OCI-LY3 (cell line): Measurements from ENCODE around the gene TOGARAM1.

Source experiments
- H2AFZ ChIP-seq: fragments of 200-600, 300-600 bp; shearing (Covaris generic); 2 replicates; pipeline ENCODE4 v1.6.0; 2014; ENCODE audit warnings: antibody characterized with exemption, low read depth, low read length
- H3K27ac ChIP-seq: fragments of 200-600, 300-600 bp; sonication (generic); 2 replicates; pipeline ENCODE4 v1.5.1; 2014; ENCODE audit warnings: mild to moderate bottlenecking, low read length, moderate library complexity, mixed read lengths
- H3K27me3 ChIP-seq: fragments of 200-600, 300-600 bp; sonication (generic); 2 replicates; pipeline ENCODE4 v1.6.1; 2014; ENCODE audit warnings: low read depth, low read length, mixed read lengths
- H3K36me3 ChIP-seq: fragments of 200-600, 300-600 bp; sonication (generic); replicated peaks from 2 replicates; pipeline ENCODE3; 2014; ENCODE audit warnings: low read depth, low read length, mixed read lengths
- H3K4me1 ChIP-seq: fragments of 300-600, 200-600 bp; sonication (generic); 2 replicates; pipeline ENCODE4 v1.6.1; 2014; ENCODE audit warnings: low read length, mixed read lengths
- H3K4me2 ChIP-seq: fragments of 200-600, 300-600 bp; sonication (generic); 2 replicates; pipeline ENCODE4 v1.6.1; 2014; ENCODE audit warnings: low read length, mixed read lengths
- H3K4me3 ChIP-seq: fragments of 300-600, 200-600 bp; sonication (generic); 2 replicates; pipeline ENCODE4 v1.5.1; 2014; ENCODE audit warnings: antibody characterized with exemption, mild to moderate bottlenecking, low read length, moderate library complexity
- H3K79me2 ChIP-seq: fragments of 300-600, 200-600 bp; shearing (Covaris generic); 2 replicates; pipeline ENCODE4 v1.6.1; 2014; ENCODE audit warnings: mild to moderate bottlenecking, low read length, mixed read lengths
- H3K9ac ChIP-seq: fragments of 300-600, 200-600 bp; shearing (Covaris generic); 2 replicates; pipeline ENCODE4 v1.6.0; 2014; ENCODE audit warnings: mild to moderate bottlenecking, low read length, moderate library complexity
- H3K9me3 ChIP-seq: fragments of 200-600, 300-600 bp; shearing (Covaris generic); 2 replicates; pipeline ENCODE4 v1.6.1; 2014; ENCODE audit warnings: low read length, mixed read lengths; ENCODE audit not compliant: insufficient read depth
- H4K20me1 ChIP-seq: fragments of 200-600, 300-600 bp; sonication (generic); 2 replicates; pipeline ENCODE4 v1.6.1; 2016; ENCODE audit warnings: low read length, mixed read lengths; ENCODE audit not compliant: insufficient read depth
- EZH2phosphoT487 ChIP-seq: fragments of 200-600 bp; shearing (Covaris generic); IDR thresholded peaks from 2 replicates; pipeline ENCODE4 v1.6.1; 2018; ENCODE audit warnings: antibody characterized with exemption, mixed run types, low read depth
- TF ChIP-seq, protein P1 (sequence below): fragments of 200-600, 300-600 bp; sonication (generic); IDR thresholded peaks from 2 replicates; pipeline ENCODE4 v1.5.1; 2014; ENCODE audit warnings: antibody characterized with exemption, low read length, low read depth

TOGARAM1 gene

DNA sequence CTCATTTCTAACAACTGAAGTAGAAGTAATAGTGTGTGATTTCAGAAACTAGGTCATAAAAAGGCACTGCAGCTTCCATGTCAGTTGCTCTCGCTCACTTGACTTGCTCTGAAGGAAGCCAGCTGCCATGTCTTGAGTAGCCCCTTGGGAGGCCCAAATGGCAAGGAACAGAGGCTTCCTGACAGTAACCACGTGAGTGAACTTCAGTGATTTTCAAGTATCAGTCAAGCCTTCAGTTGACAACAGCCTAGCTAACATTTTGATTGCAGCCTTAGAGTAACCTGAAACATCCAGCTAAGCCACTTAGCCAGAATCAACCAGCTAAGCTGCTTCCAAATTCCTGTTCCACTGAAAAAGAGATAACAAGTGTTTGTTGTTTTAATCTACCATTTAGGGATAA is 26.7 kb downstream of the TOGARAM1 start:
- no peak overlapping the region for H3K4me3 ChIP-seq
- H2AFZ ChIP-seq = no peak overlapping the region
- H3K9me3 ChIP-seq = peaks cover 12% of the 10 kb centered on the region; the same call in 1 of the 2 replicates
- H3K9ac ChIP-seq = no peak overlapping the region
- no peaks in the 10 kb centered on the region for H3K27me3 ChIP-seq
- no peak overlapping the region for H3K27ac ChIP-seq
- H3K79me2 ChIP-seq = peaks cover 37% of the 10 kb centered on the region
- H3K4me2 ChIP-seq = no peak overlapping the region
- H3K36me3 ChIP-seq = peaks cover 22% of the 10 kb centered on the region
- TF ChIP-seq EZH2phosphoT487 = no peak
- TF ChIP-seq, protein P1, sequence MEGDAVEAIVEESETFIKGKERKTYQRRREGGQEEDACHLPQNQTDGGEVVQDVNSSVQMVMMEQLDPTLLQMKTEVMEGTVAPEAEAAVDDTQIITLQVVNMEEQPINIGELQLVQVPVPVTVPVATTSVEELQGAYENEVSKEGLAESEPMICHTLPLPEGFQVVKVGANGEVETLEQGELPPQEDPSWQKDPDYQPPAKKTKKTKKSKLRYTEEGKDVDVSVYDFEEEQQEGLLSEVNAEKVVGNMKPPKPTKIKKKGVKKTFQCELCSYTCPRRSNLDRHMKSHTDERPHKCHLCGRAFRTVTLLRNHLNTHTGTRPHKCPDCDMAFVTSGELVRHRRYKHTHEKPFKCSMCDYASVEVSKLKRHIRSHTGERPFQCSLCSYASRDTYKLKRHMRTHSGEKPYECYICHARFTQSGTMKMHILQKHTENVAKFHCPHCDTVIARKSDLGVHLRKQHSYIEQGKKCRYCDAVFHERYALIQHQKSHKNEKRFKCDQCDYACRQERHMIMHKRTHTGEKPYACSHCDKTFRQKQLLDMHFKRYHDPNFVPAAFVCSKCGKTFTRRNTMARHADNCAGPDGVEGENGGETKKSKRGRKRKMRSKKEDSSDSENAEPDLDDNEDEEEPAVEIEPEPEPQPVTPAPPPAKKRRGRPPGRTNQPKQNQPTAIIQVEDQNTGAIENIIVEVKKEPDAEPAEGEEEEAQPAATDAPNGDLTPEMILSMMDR = no peak
- H4K20me1 ChIP-seq = no peaks in the 10 kb centered on the region
- H3K4me1 ChIP-seq = peaks cover 16% of the 10 kb centered on the region

DNA sequence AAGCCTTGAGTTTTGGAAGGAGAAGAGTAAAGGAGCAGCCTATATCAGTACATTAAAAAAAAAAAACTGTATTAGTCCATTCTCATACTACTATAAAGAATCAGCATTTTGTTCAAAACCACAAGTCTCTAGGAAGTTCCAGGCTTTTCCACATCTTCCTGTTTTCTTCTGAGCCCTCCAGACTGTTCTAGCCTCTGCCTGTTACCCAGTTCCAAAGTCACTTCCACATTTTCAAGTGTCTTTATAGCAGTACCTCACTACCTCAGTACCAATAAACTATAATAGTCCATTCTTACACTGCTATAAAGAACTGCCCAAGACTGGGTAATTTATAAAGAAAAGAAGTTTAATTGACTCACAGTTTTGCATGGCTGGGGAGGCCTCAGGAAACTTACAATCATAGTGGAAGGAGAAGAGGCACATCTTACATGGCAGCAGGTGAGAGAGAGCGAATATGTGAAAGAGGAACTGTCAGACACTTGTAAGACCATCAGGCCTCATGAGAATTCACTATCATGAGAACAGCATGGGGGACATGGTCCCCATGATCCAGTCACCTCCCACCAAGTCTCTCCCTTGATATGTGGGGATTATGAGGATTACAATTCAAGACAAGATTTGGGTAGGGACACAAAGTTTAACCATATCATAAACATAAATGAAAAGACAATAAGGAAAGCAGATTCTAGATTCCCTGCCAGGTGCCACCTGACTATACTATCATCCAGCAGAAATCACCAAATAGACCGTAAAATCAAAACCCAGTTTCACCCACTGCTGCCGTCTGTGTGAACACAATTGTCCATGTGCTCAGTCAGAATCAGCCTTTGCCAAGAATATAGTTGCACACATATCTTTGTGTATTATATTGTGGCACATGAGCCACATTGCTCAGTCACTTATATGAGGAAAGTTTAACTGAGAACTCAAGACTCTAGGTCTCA is 27.8 kb downstream of the TOGARAM1 start:
- H3K4me2 ChIP-seq = peak overlapping the region; percentile 21; the same call in 1 of the 2 replicates
- TF ChIP-seq EZH2phosphoT487 = no peak
- TF ChIP-seq, protein P1 = no peak
- peaks cover 35% of the 10 kb centered on the region for H3K79me2 ChIP-seq

DNA sequence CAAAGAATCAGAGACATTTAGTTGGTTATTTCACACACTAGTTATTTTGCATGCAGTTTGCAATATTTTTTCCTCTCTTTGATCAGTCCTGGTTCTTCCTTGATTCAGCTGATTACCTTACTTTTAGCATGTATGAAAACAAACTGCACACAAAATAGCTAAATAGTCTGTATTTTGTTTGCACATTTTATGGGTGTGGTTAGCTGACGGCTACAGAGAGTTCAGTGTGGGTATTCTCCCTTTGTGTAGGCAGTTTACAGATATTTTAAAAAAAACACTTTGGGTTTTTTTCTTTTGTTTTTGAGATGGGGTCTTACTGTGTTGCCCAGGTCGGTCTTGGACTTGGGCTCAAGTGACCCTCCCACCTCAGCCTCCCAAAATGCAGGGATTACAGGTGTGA is 28.5 kb downstream of the TOGARAM1 start:
- Histone ChIP-seq H3K79me2 (peaks cover 27% of the 10 kb centered on the region), H3K27ac (peak overlapping the region; percentile 54), H3K27me3 (no peaks in the 10 kb centered on the region), H3K4me3 (no peak overlapping the region), H3K9ac (no peak overlapping the region), H3K9me3 (peaks cover 12% of the 10 kb centered on the region; the same call in 1 of the 2 replicates), H3K36me3 (peaks cover 22% of the 10 kb centered on the region), H3K4me1 (peaks cover 16% of the 10 kb centered on the region), H3K4me2 (no peak overlapping the region), H2AFZ (no peak overlapping the region), H4K20me1 (no peaks in the 10 kb centered on the region)
- TF ChIP-seq, protein P1 = no peak
- TF ChIP-seq EZH2phosphoT487 = no peak

More for the DNA sequence above, 27.8 kb downstream of the TOGARAM1 start:
- Histone ChIP-seq H2AFZ (no peak overlapping the region), H3K27me3 (no peaks in the 10 kb centered on the region), H3K9me3 (peaks cover 12% of the 10 kb centered on the region; the same call in 1 of the 2 replicates), H3K4me3 (no peak overlapping the region), H4K20me1 (no peaks in the 10 kb centered on the region), H3K36me3 (peaks cover 22% of the 10 kb centered on the region), H3K4me1 (peaks cover 16% of the 10 kb centered on the region), H3K9ac (no peak overlapping the region), H3K27ac (peak overlapping the region; percentile 54)

DNA sequence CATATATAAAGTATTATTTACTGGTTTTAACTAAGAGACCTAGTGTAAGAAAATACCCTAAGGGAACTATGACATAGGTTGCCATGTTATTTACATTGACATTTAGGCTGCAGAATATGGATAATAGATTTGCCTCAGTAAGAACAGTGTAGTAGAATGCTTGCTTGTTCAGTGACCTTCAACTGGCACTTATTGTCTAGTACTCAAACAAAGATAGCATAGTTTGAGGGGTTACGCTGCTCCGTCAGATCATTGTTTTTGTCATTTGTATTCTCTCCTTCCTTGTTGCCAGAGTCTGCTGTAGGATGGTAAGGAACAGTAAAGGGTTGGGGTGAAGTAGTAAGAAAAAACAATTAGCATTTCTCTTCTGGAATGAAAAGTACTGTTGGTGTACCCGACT is 33.2 kb downstream of the TOGARAM1 start:
- H3K79me2 ChIP-seq = peaks cover 16% of the 10 kb centered on the region; the same call in 1 of the 2 replicates
- no peak overlapping the region for H2AFZ ChIP-seq
- TF ChIP-seq, protein P1 = no peak
- no peaks in the 10 kb centered on the region for H3K27me3 ChIP-seq
- no peaks in the 10 kb centered on the region for H4K20me1 ChIP-seq
- no peaks in the 10 kb centered on the region for H3K9me3 ChIP-seq
- peaks cover 14% of the 10 kb centered on the region for H3K36me3 ChIP-seq
- H3K4me2 ChIP-seq = no peak overlapping the region
- peaks cover 5% of the 10 kb centered on the region for H3K4me1 ChIP-seq
- no peak overlapping the region for H3K27ac ChIP-seq
- no peak overlapping the region for H3K9ac ChIP-seq
- no peak overlapping the region for H3K4me3 ChIP-seq
